ENCODE data around the gene SOCS3.
A peak's percentile ranks its signal among the peaks of the same experiment; 100 is the strongest.
"Not testable (repeated sequence)": the region's sequence is repeated elsewhere in the genome, so short reads cannot be mapped to it uniquely, and the experiment has no call there.

The SOCS3 gene

DNA sequence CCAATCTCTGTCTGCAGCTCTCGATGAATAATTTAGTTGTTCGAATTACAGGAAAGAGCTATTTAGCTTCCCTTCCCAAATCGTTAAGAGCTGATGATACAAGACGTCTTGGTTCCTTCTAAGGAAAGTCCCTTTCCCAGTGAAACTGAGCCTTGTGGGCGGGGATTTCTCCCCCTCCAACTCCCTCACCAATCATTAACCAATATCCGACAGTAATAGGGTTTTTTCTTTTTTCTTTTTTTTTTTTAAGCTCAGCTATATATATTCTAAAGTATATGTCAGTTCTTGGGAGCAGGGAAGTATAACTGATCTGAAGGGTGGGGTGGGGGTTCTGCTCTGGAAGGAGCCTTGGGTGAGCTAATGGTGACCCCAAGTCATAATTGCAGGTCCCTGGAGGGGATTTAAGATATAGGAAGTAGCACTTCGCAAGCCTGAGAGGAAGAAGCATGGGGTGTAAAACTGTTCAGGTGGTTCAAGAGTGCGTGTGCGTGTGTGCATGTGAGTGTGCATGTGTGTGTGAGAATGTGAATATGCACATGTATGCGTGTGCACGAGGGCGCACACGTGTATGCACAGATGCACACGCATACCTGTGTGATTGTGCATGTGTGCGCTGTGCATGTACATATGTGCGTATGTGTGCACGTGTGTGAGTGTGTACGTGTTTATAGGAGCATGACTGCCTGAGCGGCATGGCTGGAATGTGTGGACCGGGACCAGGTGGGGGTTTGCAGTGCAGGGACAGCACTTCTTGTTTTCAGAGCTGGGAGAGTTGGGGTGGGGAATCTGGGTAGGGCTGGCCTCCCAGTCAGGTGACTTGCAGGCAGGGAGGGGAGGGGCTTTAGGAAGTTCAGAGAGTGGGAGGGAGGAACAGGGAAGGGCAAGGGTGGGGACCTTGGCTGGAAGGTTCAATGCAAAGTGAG is 42.7 kb downstream of the SOCS3 start:
- no peak for DNase-seq
- H3K36me3 ChIP-seq: no peaks in the 10 kb centered on the region
- no peaks in the 10 kb centered on the region for H3K27me3 ChIP-seq
- no peak for TF ChIP-seq CTCF (IDR thresholded peaks at IDR 0.05; ENCODE audit: low read depth, low read length)
- no peaks in the 10 kb centered on the region for H3K9me3 ChIP-seq
- no peak overlapping the region for H3K4me3 ChIP-seq (ENCODE audit: low read depth, low read length)
- no peaks in the 10 kb centered on the region for H3K4me1 ChIP-seq

GRCh38 chr17:78316115-78316866 is 43.6 kb downstream of the SOCS3 start:
- no peaks in the 10 kb centered on the region for H3K4me1 ChIP-seq
- no peaks in the 10 kb centered on the region for H3K36me3 ChIP-seq
- DNase-seq: no peak
- no peak overlapping the region for H3K4me3 ChIP-seq (ENCODE audit: low read depth, low read length)
- no peak for TF ChIP-seq CTCF (IDR thresholded peaks at IDR 0.05; ENCODE audit: low read depth, low read length)
- no peaks in the 10 kb centered on the region for H3K27me3 ChIP-seq
- H3K9me3 ChIP-seq: no peaks in the 10 kb centered on the region

DNA sequence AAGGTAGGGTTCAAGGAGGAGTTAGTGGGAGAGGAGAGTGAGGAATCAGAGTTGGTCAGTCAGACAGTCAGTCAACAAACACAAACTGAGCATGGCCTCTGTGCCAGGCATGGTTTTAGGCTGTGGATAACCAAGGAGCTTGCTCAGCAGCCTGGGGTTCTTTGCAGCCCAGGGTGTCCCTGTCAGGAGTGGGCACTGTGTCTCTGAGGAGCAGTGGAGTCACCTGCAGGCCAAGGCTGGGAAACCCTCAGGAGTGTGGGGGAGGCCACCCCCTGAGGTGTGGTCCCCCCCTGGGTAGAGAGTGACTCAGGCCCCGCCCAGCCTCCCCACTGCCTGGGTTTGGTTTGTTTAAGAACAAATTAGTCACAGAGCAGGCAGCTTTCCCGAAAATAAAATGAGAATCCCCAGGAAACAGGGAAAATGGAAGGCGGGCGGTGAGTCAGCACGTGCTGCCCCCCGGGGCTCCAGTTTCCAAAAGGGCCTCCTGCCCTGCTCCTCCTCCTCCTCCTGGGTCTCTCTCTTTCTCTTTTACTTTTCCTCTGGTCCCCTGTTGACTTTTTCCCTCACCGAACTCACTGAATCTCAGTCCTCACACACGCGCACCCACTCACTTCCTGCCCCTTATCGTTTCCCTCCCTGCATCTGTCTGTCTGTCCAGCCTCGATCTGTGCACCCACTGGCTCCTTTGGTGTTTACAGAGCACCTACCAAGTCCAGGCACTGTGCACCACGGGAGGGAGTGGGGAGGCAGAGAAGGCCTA is 44.3 kb downstream of the SOCS3 start:
- H3K4me1 ChIP-seq: no peaks in the 10 kb centered on the region
- H3K9me3 ChIP-seq: no peaks in the 10 kb centered on the region
- DNase-seq: no peak
- no peaks in the 10 kb centered on the region for H3K36me3 ChIP-seq
- no peaks in the 10 kb centered on the region for H3K27me3 ChIP-seq
- H3K4me3 ChIP-seq (ENCODE audit: low read depth, low read length): no peak overlapping the region
- no peak for TF ChIP-seq CTCF (IDR thresholded peaks at IDR 0.05; ENCODE audit: low read depth, low read length)

GRCh38 chr17:78314683-78315354 is 45.1 kb downstream of the SOCS3 start:
- peak; percentile 21; the same call in 1 of the 2 replicates for TF ChIP-seq CTCF (IDR thresholded peaks at IDR 0.05; ENCODE audit: low read depth, low read length)
- no peaks in the 10 kb centered on the region for H3K36me3 ChIP-seq
- no peaks in the 10 kb centered on the region for H3K27me3 ChIP-seq
- no peaks in the 10 kb centered on the region for H3K9me3 ChIP-seq
- no peaks in the 10 kb centered on the region for H3K4me1 ChIP-seq
- no peak for DNase-seq
- no peak overlapping the region for H3K4me3 ChIP-seq (ENCODE audit: low read depth, low read length)

DNA sequence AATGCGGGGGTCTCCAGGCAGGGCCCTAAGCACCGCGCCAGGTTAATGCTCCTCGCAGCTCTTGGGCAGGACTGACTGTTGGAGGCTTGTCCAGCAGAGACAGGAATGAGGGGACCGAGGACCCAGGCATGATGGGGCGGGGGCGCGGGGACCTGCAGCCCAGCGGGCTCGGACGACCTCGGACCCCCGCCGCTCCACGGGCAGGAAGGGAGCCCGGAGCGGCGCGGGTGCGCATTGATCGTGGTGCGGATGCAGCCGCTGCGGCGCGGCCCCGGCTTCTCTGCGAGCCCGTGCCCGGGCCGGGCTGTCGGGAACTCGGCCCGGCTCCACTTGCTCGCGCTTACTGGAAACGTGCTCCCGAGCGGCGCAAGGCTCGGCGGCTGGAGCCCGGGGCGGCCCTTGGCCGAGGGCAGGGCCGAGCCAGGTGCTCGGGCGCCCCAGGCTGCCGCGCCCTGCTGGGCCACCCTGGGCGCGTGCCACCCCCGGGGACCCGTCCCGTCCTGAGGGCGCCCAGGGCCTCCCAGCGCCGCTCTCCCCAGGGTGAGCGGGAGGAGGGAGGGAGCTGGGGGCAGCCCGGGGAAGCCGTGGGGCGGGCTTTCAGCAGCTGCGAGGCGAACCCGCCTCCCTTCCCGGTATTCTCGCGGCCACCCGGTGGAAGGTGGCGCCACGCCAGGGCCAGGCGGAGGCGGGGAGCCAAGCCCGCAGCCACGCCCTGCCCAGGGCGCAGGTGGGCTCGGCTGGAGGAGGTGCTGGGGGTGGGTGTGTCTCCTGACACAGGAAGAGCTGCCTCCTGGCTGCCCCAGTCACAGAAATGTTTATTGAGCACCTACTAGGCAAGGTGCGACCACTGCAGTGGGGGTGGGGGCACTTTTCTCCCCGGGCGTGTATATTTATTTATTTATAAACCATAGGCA is 45.9 kb downstream of the SOCS3 start:
- TF ChIP-seq CTCF (IDR thresholded peaks at IDR 0.05; ENCODE audit: low read depth, low read length): no peak
- H3K9me3 ChIP-seq: no peaks in the 10 kb centered on the region
- no peaks in the 10 kb centered on the region for H3K27me3 ChIP-seq
- peak overlapping the region; percentile 49 for H3K4me3 ChIP-seq (ENCODE audit: low read depth, low read length)
- DNase-seq: peak; percentile 69
- no peaks in the 10 kb centered on the region for H3K4me1 ChIP-seq
- H3K36me3 ChIP-seq: no peaks in the 10 kb centered on the region

DNA sequence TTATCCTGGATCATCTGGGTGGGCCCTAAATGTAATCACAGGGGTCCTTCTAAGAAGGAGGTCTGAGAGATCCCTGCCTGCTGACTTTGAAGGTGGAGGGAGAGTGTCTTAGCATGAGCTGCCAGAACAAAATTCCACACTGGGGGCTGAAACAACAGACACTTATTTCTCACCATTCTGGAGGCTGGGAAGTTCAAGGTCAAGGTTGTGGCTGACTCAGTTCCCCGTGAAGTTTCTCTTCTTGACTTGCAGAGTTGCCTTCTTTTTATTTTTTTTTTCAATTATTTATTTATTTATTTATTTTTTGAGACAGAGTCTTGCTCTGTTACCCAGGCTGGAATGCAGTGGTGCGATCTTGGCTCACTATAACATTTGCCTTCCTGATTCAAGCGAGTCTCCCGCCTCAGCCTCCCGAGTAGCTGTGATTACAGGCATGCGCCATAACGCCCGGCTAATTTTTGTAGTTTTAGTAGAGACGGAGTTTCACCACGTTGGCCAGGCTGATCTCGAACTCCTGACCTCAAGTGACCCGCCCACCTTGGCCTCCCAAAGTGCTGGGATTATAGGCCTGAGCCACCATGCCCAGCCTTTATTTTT is 50.1 kb downstream of the SOCS3 start:
- not testable (repeated sequence) for H3K4me3 ChIP-seq (ENCODE audit: low read depth, low read length); H3K9me3 ChIP-seq; H3K4me1 ChIP-seq; H3K27me3 ChIP-seq; DNase-seq; H3K36me3 ChIP-seq
